ENCODE data around the gene INPP5A. TPM values are rescaled to one million over a fixed set of nuclear protein-coding genes. Genes with fewer than 3 reads are reported as not detected.

INPP5A gene
- total RNA-seq, 4 donors from 2014 or later, result 31.2 to 51.8 (median 41.5) TPM

GRCh38 chr10:132750936-132751335 is 213.3 kb downstream of the INPP5A start:
- no peak for TF ChIP-seq CTCF (IDR thresholded peaks at IDR 0.05)
- no peak for TF ChIP-seq POLR2A (IDR thresholded peaks at IDR 0.05)
- no peak for DNase-seq (ENCODE audit: low spot score in 2 of 2)
- WGBS, 2 donors, result 91 to 97% methylated on average over 14 of the region's 14 CpGs
- no peak overlapping the region for H3K4me3 ChIP-seq (ENCODE audit: low read depth, poor library complexity, severe bottlenecking)
- intact Hi-C loops (cut with DNase I; ENCODE audit: low total_unique reads), result no loop called here

- DNase-seq (ENCODE audit: low spot score in 2 of 2), result no peak
- WGBS, 2 donors, result 92 to 93% methylated on average over 20 of the region's 20 CpGs
- H3K4me3 ChIP-seq (ENCODE audit: low read depth, poor library complexity, severe bottlenecking), result no peak overlapping the region
- TF ChIP-seq CTCF (IDR thresholded peaks at IDR 0.05) (no peak), POLR2A (IDR thresholded peaks at IDR 0.05) (no peak)
- intact Hi-C loops (cut with DNase I; ENCODE audit: low total_unique reads), result no loop called here
These were observed 214.8 kb downstream of the INPP5A start for GRCh38 chr10:132752378-132752777.

GRCh38 chr10:132752961-132753360 is 215.4 kb downstream of the INPP5A start:
- DNase-seq (ENCODE audit: low spot score in 2 of 2), result no peak
- no peak for TF ChIP-seq CTCF (IDR thresholded peaks at IDR 0.05)
- no peak for TF ChIP-seq POLR2A (IDR thresholded peaks at IDR 0.05)
- no peak overlapping the region for H3K4me3 ChIP-seq (ENCODE audit: low read depth, poor library complexity, severe bottlenecking)
- intact Hi-C loops (cut with DNase I; ENCODE audit: low total_unique reads), result no loop called here
- 94 to 95% methylated on average over 27 to 28 of the region's 28 CpGs for WGBS, 2 donors

GRCh38 chr10:132753596-132753995 is 216.0 kb downstream of the INPP5A start:
- 87 to 94% methylated on average over 15 of the region's 15 CpGs for WGBS, 2 donors
- TF ChIP-seq CTCF (IDR thresholded peaks at IDR 0.05), result no peak
- no peak for TF ChIP-seq POLR2A (IDR thresholded peaks at IDR 0.05)
- H3K4me3 ChIP-seq (ENCODE audit: low read depth, poor library complexity, severe bottlenecking), result no peak overlapping the region
- intact Hi-C loops (cut with DNase I; ENCODE audit: low total_unique reads), result no loop called here
- DNase-seq (ENCODE audit: low spot score in 2 of 2), result no peak

- 90 to 97% methylated on average over 17 to 18 of the region's 18 CpGs for WGBS, 2 donors
- intact Hi-C loops (cut with DNase I; ENCODE audit: low total_unique reads), result no loop called here
- TF ChIP-seq CTCF (IDR thresholded peaks at IDR 0.05) (no peak), POLR2A (IDR thresholded peaks at IDR 0.05) (no peak)
- H3K4me3 ChIP-seq (ENCODE audit: low read depth, poor library complexity, severe bottlenecking), result no peak overlapping the region
- DNase-seq (ENCODE audit: low spot score in 2 of 2), result no peak
These were observed 216.5 kb downstream of the INPP5A start for GRCh38 chr10:132754071-132754470.

GRCh38 chr10:132755166-132755711 is 217.7 kb downstream of the INPP5A start:
- intact Hi-C loops (cut with DNase I; ENCODE audit: low total_unique reads), result no loop called here
- DNase-seq (ENCODE audit: low spot score in 2 of 2), result no peak
- TF ChIP-seq POLR2A (IDR thresholded peaks at IDR 0.05), result no peak
- no peak for TF ChIP-seq CTCF (IDR thresholded peaks at IDR 0.05)
- H3K4me3 ChIP-seq (ENCODE audit: low read depth, poor library complexity, severe bottlenecking), result no peak overlapping the region
- WGBS, 2 donors, result 94 to 97% methylated on average over 15 of the region's 15 CpGs

Measured in lower leg skin (tissue), 4 donors.